IPS-NIHi7 (cell line): ENCODE measurements around the gene USO1.

Experiments used
- DNase-seq: peaks from one replicate; pipeline ENCODE4 v3.0.0; 2012; ENCODE audit warnings: mixed read lengths; ENCODE audit errors: extremely low spot score

Gene USO1

GRCh38 chr4:75841641-75842520 lies 117.5 kb downstream of the USO1 start:
- DNase-seq: no peak

- no peak for DNase-seq
These were observed 119.2 kb downstream of the USO1 start for GRCh38 chr4:75843596-75843995.

GRCh38 chr4:75844151-75844662 lies 119.8 kb downstream of the USO1 start:
- no peak for DNase-seq

GRCh38 chr4:75845992-75846391 lies 121.6 kb downstream of the USO1 start:
- DNase-seq: no peak

- peak; percentile 84 for DNase-seq
These were observed 123.9 kb downstream of the USO1 start for GRCh38 chr4:75848171-75848760.

- DNase-seq: no peak
These were observed 124.5 kb downstream of the USO1 start for GRCh38 chr4:75848891-75849290.

GRCh38 chr4:75849461-75849860 lies 125.1 kb downstream of the USO1 start:
- peak; percentile 26 for DNase-seq

- no peak for DNase-seq
These were observed 134.3 kb downstream of the USO1 start for GRCh38 chr4:75858721-75859120.

- DNase-seq: no peak
These were observed 136.2 kb downstream of the USO1 start for GRCh38 chr4:75860606-75861005.
